ENCODE measurements around the gene FBXO34.

- TF ChIP-seq, protein P1, sequence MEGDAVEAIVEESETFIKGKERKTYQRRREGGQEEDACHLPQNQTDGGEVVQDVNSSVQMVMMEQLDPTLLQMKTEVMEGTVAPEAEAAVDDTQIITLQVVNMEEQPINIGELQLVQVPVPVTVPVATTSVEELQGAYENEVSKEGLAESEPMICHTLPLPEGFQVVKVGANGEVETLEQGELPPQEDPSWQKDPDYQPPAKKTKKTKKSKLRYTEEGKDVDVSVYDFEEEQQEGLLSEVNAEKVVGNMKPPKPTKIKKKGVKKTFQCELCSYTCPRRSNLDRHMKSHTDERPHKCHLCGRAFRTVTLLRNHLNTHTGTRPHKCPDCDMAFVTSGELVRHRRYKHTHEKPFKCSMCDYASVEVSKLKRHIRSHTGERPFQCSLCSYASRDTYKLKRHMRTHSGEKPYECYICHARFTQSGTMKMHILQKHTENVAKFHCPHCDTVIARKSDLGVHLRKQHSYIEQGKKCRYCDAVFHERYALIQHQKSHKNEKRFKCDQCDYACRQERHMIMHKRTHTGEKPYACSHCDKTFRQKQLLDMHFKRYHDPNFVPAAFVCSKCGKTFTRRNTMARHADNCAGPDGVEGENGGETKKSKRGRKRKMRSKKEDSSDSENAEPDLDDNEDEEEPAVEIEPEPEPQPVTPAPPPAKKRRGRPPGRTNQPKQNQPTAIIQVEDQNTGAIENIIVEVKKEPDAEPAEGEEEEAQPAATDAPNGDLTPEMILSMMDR (IDR thresholded peaks at IDR 0.05): no peak
- TF ChIP-seq POLR2A (IDR thresholded peaks at IDR 0.05): no peak
Observed at GRCh38 chr14:55387121-55387520, 115.9 kb downstream of the FBXO34 start.
